CD1c-positive myeloid dendritic cell (primary cell): ENCODE results near the gene KIZ.

Experiments used
- DNase-seq: peaks from one replicate; pipeline ENCODE4 v3.0.0-alpha.2; 2016; ENCODE audit errors: extremely low spot score

Gene KIZ, protein sequence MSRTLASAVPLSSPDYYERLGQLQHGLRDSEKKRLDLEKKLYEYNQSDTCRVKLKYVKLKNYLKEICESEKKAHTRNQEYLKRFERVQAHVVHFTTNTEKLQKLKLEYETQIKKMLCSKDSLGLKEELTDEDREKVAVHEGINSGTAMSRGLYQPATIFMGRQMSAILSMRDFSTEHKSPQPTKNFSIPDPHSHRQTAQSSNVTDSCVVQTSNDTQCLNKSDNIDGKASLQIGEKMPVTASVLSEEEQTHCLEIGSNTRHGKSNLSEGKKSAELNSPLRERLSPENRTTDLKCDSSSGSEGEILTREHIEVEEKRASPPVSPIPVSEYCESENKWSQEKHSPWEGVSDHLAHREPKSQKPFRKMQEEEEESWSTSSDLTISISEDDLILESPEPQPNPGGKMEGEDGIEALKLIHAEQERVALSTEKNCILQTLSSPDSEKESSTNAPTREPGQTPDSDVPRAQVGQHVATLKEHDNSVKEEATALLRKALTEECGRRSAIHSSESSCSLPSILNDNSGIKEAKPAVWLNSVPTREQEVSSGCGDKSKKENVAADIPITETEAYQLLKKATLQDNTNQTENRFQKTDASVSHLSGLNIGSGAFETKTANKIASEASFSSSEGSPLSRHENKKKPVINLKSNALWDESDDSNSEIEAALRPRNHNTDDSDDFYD

DNA sequence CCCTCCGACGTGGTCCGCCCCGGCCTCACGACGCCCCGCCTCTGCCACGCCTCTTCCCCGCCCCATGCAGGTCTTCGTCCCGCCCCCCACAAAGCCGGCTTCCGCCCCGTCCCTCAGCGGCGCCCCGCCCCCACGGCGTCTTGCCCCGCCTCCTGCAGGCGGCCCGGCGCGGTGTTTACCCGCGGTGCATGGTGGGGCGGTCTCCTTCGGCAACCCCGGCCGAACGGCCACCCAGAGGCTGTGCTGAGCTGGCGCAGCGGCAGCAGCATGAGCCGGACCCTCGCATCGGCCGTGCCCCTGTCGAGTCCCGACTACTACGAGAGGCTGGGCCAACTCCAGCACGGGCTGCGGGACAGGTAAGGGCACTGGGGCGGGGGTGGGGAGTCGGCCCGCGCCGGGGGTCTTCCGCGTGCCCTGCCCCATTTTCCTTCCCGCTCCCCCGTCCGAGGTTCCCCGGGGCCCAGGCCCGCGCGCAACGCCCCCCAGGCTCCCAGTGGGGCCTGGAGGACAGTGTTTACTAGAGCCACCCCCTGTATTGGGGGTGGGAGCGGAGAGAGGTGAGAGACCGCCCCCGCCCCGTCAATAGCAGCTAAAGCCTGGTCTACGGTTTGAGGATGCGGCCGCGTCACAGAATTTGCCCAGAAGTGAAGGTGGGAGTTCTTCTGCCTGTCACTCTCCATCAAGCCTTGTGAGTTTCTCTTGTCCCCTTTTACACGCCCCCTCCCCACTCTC, at the start of gene KIZ:
Gene KIZ, plus strand, starts transcription at position 234 of the 732 bp plus-strand sequence. Its CDS starts 34 bp downstream, at position 268.
- DNase-seq, result peak; percentile 97

DNA sequence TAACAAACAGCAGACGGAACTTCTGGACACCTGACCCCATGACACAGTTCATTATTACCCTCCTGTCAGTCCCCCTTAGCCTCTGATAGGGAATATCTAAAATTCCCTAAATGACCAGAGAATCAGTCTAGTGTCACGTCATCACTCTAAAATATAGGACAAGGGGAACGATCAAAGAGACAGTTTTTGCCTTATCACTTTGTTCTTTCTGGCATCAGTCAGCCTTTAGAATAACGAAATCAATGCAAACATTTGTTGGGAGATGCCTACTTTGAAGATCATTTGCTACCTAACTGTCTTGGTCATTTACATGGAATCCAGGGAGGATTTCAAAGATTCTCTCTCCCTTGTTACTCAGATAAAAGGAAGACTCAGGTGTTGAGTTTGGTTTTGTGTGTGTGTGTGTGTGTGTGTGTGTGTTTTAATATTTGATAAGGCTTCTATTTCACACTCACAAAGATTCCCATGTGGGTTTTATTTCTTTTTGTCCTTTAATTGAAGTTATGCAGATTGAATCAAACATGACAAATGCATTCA, 48.0 kb upstream of the KIZ start:
- no peak for DNase-seq

GRCh38 chr20:21082584-21082983, 43.3 kb upstream of the KIZ start:
- DNase-seq, result no peak

DNA sequence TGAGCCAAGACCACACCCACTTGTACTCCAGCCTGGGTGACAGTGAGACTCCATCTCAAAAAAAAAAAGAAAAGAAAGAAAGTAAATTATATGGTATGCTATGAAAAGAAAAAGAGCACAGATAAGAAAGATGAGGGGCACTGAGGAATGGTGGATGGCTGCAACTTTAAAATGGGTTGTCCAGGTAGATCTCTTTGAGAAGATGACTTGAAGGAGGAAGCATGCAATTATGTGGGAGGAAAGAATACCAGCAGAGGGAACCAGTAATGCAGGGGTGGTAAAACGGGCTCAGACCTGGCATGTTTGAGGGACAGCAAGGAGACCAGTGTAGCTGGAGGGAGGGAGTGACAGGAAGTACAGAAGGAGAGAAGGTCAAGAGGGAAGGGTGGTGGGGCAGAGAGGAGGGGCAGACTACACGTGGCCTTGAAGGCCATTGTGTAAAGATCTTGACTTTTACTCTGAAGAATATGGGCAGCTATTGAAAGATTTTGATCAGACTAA, 42.0 kb upstream of the KIZ start:
- no peak for DNase-seq

GRCh38 chr20:21087862-21088540, 37.9 kb upstream of the KIZ start:
- DNase-seq, result no peak

DNA sequence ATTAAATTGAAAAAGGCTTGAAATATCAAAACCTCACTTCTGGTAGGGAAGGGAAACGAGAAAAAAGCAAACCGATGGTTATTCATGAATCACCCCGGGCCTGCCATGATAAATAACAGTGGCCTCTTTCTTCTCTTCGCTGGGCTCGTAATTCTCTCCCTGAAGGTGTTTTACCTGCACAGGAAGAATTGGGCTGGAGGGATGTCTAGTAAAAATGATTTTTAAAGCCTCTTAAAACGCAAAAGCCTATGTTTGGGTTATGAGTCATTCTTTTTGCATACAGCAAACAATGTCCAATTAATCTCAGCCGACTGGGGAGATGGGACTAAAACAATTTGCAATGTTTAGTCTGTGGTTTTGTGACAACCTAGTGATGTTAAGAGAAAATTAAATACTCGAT, 36.5 kb upstream of the KIZ start:
- DNase-seq, result no peak

GRCh38 chr20:21090111-21090618, 35.7 kb upstream of the KIZ start:
- DNase-seq, result peak; percentile 52

DNA sequence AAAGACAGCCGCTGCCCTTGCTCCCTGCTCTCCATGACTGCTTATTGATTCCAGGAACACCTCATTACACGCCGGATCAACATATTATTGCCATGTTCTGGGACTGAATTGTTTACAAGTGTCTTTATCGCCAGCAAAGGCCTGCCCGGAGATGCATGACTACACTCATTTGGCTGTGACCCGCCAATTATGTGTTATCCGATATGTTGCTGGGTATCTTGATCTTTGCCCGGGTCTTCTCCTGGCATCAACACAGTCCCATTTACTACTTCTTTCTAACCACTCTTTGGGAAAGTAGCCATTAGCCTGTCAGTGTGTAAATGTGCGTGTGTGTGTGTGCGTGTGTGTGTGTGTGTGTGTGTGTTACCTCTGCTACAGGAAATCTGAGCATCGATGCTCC, 35.2 kb upstream of the KIZ start:
- DNase-seq, result no peak

DNA sequence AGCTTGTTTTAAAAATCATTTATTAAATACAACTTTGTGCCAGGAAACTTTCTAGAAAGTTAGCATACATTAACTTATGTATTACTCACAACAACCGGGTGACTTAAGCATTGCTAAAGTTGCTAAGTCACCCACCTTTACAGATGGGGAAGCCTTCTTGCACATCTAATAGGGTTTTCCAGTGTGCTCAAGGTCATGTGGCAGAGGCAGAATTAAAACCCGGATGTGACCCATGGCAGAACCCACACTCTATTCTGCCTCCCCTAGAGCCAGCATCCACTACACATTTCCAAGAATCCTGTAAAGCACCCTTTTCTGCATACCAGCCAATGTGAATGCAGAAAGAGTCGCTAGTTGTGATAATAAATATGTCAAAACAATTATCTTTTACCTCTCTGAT, 33.1 kb upstream of the KIZ start:
- DNase-seq, result no peak

- DNase-seq, result peak; percentile 66
These were observed 29.4 kb upstream of the KIZ start for GRCh38 chr20:21096321-21097043.

GRCh38 chr20:21099751-21100577, 25.9 kb upstream of the KIZ start:
- DNase-seq, result peak; percentile 45

- peak; percentile 77 for DNase-seq
These were observed 25.1 kb upstream of the KIZ start for GRCh38 chr20:21100578-21101452.

GRCh38 chr20:21101453-21101931, 24.4 kb upstream of the KIZ start:
- DNase-seq, result peak; percentile 23

DNA sequence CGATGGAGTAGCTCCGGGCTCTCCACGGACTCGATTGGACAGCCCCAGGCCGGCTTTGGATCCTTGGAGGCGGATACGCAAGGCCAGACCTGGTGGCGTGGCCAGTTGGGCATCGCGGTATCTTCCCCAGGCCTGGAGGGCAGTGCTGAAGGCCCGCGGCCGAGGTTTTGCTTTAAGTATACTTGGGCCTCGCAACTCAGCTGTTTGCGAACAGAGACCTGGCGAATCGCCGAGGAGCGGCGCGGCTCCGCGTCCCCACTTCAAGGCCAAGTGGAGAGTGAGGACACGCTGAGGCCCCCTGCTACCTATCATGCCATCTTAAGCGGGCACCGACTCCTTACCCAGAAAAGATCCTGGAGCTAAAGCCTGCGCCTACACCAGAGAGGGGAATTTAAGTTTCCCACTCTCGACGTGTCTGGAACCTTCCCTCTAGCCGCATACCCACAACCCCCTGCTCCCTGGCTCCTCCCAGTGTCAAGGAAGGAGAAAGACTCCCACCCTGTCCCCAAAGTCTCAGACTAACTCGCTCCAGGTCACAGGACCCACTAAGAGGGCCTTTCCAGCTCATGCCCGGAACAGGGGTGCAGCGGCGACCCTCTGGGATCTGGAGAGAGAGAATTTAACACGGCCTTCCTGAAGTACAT, 23.8 kb upstream of the KIZ start:
- no peak for DNase-seq

- DNase-seq, result peak; percentile 53
These were observed 23.1 kb upstream of the KIZ start for GRCh38 chr20:21102603-21103311.

DNA sequence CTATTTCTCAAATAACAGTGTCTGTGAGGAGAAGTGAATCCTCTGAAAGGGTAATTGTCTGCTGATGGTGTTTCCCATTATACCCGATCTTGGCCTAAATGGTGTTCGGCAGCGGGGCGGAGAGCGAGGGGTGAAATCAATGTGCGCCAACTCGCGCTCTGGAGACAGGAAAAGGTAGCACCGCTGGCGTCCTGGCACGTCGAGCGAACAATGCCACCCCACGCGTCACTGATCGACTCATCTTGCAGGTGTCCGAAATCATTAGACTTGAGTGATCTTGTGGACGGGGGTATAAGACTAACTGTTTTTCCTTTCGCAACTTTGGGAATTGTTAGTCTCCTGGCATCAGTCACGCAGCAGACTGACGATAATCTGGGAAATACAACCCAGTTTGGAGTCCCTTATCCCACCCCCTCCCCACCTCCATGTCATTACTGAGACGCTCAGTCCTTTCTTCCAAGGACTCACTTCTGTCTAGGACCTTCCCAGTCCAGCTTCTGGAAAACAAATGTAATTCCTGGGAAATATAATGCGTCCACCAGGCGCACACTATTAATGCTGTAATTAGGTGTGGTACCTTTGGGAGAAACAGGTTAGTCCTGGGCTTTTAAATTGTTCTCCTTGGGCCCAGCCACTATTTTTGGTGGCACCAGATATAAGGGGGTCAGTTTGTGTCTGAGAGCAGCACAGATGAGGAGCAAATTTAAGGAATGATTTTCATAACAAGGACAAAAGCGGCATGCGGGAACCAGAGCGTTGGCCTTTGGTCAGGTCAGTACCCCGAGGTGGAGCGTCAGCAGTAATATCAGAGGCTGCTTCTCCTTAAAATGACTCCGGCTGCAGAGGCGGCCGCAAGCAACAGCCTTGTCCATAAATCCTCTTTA, 22.1 kb upstream of the KIZ start:
- no peak for DNase-seq

DNA sequence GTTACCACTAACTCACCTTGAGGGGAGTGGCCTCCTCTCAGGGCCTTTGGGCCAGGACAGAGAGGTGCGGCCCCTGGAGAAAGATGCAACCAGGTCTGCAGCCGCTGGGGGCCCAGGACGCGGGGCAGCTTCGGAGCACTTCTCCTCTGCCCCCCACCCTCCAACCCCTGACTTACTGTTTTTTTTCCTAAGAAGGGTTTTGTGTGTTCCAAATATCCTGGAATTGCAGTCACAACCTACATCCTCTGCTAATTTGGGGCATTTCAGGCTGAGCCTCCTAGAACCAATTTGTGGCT, 21.5 kb upstream of the KIZ start:
- no peak for DNase-seq
